NCI-H2081 (cell line): ENCODE measurements around the gene PBX3.

Experiments
- DNase-seq, 2 experiments: peaks; one replicate each; lab custom pipeline; 2025; lab: John Stamatoyannopoulos, UW

Gene PBX3

DNA sequence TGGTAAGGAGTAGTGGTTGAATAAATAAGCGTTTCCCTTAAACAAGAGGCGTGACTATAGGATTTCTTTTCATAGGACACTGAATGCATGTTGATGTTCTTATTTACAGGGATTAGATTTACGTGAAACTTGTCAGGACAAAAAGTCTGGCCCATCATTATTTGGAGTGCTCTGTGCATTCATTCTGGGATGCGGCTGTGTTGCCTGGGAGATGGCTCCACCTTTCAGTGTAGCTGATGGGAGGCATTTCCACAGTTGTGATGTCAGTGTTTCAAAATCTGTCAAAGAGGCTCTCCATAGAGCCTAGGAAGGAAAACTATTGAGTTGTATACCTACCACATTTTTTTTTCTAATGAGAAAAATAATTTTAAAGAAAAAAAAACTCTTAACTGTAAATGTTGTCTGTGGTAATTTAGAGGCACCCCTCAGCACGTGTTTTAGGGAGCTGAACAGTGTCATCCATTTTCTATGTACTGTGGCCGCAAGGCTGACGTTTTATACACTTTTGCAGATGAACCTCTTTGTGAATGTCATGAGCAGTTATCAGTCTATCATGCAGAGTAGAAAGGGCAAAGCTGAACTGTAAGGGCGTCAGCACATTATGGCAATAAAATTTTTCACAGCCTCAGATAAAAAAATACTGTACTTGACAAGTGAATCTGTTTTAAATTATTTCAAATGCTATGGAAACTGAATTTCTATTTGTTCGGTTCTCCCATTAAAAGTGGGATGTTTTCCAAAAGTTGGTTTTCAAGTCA lies 202.7 kb downstream of the PBX3 start:
- no peak for DNase-seq

DNA sequence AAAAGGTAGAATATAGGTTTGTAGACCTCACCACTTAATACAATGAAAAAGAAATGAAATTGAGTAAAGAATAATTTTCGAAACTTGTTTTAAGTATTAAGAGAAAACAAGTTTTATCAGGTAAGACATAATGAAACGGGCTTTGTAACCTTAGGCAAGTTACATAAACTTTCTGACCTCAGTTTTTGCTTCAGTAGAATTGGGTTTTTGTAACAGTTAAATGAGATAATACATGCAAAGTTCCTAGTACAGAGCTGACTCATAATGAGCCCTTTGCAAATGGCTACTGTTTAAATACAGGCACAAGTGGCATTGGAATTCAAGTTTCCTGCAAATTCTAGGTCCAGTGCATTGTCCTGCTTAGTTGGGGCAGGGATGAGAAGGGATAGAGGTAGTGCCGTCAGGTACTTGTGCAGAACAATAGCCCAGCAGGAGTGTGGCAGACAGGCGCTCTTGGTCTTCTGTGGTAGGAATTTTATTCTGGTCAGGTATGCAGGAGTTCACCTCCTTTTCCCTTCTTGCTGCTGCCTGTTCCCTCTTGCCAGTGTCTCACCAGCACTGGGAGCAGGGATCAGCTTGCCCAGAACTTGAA lies 203.8 kb downstream of the PBX3 start:
- DNase-seq = no peak

DNA sequence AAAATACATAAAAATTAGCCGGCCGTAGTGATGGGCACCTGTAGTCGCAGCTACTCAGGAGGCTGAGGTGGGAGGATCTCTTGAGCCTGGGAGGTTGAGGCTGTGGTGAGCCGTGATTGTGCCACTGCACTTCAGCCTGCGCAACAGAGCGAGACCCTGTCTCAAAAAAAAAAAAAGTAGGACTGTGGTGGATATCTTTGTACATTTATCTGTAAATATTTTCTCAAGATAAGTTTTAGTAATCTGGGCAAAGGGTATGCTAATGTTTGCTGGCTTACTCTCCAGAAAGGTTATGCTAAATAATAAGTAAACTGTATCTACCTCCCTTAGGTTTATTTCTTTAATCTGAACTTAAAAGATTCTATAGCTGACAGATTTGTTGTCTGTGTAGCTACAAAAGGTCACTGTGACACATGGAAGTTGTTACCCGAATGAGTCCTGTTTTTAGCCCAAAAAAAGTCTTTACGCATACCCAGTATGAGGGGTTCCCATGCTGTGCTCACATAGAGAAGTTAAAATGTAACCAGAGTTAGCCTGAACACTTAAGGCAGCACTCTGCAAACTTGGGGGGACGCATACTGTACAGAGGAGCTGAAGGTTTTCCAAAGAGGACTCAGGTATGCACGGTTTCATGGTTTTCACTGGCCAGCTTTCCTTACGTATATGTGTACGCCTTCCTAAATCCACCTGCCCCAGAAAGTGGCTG lies 206.3 kb downstream of the PBX3 start:
- DNase-seq = no peak

DNA sequence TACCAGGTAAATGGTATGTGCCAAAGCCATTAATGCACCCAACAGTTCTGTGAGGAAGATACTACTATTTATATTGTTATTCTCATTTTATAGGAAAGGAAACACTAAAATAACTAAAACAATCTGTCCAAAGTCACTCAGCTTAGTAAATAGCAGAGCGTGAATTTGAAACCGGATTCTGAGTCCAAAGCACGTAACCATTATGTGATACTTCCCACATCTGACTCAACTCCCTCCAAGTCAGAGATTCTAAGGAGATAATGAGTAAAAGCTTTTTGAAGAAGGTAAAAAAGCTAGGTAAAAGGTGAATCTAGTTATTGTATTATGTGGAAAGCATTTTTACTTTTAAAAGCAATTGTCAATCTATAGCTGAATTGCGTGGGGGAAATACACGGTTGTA lies 208.9 kb downstream of the PBX3 start:
- no peak for DNase-seq

DNA sequence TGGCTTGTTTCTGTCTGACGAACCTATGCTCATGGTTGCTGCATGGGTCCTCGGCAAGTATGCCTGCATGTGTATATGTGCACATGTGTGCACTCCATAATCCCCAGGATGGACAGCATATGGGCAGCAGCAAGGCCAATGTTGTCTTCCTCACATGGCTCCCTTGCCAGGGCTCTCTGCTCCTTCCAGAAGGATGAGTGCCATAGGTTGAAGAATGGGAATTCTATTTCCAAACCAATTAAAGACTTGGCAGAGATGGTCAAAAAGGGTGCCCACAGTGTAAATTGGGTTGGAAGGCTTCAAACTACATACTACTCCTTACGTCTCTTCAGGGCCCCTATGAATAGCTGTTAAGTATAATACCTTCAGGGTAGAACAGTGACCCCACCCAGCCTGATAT lies 212.1 kb downstream of the PBX3 start:
- DNase-seq = no peak

DNA sequence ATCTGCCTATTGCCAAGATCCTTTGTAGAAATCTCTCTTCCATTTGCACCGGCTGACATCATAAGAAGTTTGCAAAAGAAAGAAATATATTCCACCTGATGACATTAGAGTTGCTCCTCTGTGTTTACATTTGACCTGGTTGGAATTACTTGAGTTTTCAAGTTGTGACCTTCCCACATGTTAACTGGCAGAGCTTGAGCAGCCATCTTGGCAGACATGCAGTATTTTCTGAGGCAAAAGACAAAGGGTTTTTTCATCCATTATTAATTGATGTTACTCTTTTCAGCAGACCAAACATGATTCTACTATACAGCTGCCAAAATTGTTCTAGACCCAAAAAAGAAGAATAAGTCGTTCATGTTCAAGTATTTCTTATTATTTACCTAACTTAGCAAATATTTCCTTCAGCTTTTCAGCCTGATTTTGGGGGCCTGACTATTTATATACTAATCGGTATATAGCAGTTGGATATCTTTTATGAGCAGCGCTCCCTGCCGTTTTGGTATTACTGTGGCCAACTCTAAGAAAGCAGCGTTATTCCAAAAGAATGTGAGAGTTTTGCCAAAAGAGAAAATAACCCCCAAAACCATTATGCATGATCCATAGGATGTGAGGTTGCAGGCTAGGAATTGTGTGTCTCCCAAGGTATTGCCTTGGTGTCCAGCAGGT lies 212.9 kb downstream of the PBX3 start:
- DNase-seq = no peak

DNA sequence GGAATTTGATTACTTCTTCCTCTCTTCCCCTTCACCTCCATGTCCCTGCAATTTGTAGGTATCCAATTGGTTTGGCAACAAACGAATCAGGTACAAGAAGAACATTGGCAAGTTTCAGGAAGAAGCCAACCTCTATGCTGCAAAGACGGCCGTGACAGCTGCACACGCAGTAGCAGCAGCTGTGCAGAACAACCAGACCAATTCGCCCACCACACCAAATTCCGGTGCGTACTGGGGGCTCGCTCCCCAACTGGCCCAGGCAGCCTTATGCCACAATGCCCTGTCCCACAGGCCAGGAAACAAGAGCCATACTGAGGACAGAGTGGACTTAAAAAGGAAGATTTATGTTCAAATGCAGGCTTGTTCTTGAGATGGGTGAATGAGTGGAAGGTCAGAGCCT lies 213.5 kb downstream of the PBX3 start:
- no peak for DNase-seq

DNA sequence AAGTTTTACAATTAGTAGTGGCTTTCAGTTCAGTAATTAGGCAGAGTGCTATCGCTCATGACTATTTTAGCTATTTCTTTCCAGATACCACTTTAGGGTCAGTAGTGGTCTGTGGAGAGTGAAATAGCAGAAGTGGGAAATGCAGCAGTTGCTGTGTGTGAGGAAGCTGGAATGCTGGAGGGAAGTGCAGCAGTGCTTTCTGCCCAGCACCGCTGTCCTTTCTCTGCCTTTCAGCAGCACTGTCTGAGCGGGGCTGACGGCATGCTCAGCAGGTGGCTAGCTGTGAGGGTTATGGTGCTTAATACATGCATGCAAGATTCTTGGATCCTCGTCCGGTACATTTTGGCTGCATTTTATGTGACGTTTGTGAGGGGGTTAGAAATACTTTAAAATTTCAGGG lies 213.9 kb downstream of the PBX3 start:
- DNase-seq = no peak

DNA sequence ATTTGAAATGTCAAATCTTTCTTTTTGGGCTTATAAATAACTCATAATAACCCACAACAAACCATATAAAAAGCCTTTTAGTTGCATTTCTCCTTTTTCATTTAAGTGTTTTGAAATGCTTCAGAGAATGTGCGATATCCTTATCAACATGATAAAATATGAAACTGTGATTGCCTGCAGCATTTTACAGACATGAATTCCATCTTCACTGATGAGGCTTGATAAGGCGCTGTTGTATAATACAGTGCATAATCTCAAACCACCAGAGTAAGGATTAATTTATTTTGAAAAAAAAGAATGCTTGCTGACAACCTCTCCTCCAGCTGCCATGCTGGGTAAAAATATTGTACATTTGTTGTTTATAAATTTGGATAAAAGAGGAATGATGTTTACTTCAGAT lies 216.8 kb downstream of the PBX3 start:
- no peak for DNase-seq

DNA sequence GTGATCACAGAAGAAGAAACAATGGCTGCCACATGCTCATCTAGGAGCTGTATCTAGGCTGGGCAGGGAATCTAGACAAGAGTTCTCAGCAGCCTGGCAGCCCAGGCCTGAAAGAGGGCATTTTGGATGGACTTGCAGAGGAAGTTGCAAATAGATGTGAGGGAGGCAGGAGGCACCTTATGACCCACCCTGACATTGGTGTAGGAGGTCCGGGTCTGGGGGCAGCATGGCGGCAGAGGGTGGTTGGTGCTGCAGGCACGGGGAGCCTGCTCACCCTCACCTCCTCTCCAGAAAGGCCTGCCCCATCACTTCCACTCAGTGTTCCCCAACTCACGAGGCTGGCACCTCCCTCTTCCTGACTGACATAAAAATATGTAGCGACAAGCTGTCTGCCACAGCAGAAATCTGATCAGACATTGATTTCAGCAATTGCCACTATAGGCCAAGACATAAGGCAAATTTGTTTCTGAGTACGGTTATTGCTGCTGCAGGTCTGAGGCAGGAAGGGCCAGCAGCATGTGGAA lies 217.6 kb downstream of the PBX3 start:
- no peak for DNase-seq

DNA sequence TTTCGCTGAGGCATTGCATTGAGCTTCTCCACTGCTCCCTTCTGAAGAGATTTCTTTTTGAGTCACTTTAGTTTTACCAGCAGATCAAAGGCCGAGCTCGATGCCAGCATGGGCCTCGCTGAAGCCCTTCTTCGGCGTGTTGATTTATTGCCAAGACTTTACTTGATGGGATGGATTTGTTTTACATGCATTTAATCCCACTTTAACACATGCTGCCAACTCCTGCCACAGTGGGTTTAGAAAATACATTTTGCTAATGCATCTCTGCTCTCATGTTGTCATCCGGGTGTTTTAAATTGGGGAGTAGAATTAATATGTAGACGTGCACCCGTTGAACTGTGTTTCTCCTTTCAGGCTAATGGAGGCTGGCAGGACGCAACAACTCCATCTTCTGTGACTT lies 218.3 kb downstream of the PBX3 start:
- DNase-seq = no peak

DNA sequence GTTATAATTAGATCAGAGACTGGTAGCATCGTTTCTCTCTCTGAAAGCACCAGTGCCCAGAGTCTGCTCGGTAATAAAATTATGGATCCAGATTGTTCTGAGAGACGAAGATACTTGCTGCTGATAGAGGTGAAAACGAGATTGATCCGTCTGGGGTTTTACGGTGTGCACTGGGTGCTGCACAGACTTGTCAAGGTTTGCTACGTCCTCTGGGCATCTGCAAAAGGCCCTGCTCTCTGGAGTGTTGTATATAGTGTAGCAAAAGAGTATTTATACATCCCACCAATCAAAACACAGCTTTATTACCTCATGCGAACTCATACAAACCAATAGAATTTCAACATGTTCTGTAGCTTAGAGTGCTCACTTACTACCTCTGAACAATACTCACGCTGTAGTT lies 219.3 kb downstream of the PBX3 start:
- DNase-seq = no peak

DNA sequence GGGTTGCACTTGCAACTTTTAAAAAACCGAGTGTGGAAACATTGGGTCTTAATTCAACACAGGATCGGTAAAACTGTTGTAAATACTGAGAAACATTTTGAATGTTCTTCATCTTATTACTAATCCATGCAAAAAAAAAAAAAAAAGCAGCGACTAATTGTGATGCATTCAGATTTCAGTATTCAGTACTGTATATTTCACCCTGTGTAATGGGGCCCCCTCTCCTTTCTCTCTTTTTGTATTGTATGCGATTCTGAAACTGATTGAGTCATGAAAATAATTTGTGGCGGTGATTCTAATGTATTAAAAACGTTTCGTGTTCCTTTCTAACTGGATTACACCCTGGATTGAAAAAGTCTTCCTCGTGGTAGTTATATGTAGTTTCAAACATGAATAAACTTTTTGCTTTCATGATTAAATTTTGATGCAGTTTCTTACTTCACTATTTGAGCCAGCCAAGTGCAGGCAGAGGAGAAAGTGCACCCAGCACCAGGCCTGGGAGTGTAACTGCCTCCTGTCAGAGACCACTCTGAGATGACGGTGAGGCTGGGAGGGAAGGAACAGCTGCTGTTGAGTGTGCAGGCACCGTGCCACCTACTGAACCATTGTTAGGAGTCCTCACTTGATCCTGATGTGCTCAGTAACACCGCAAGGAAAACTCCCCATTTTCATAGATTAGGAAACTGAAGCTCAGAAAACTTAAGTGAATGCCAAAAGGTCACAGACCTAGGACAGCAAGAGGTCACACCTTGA lies 220.0 kb downstream of the PBX3 start:
- DNase-seq = no peak

DNA sequence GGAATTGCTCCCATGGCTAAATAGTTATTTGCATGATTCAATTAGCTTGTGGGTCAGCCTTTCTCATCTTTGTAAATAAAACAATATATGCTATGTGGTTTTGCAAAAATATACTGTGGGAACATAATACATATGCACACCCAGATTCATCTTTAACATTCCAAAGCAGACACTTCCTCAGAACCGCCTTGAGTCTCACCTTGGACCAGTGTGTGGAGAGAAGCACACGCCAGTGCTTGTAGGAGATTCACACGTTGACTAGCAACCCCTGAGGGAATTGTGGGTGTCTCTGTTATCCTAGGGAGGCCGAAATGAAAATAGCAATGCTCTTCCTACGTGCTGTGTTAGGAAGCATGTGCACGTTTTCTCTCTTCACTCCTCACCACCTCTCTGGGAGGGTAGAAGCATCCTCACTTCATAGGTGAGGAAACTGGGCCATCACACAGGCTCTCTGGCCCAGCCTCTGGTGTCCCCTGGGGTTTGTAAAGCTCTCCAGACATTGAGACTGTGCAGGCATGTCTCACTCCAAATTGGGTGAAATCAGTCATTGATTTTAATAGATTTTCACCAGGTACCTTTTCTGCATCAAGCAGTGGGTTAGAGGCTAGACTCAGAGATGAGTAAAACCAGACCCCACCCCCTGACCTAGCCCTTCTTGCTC lies 221.7 kb downstream of the PBX3 start:
- DNase-seq = no peak

DNA sequence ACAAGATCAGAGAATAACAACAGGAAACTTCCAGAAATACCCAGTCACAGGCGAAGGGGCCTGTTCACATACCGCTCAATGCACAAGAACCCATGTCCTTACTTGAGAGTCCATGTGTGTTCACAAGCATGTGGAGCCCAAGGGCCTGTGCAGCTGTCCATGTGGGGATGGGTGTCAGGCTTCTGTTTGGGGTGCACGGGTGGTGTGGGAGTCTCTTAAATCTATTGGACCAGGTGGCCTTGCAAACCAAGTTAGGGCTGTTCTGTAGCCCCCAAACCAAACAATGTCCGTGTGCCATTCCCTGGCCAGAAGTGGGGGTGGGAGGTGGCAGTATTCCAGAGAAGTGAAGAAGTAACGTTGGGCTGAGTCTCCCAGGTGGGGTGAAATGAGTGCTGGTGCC lies 222.3 kb downstream of the PBX3 start:
- no peak for DNase-seq

DNA sequence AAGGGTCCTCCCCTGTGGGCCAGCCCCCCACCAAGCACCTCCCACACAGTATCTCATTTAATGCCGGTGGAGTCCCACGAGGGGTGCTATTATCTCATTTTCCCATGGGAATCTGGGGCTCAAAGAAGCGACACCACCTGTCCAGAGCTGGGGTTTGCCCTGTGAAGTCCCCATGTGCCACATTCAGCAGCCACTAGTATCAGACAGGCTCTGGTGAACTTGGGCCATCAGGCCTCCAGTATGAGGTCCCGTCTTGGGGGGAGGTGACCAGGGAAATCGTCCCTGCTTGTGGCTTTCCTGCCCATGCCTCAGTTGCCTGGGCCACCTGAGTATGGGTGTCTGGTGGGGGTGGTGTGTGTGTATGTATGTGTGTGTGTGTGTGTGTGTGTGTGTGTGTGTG lies 222.7 kb downstream of the PBX3 start:
- no peak for DNase-seq

DNA sequence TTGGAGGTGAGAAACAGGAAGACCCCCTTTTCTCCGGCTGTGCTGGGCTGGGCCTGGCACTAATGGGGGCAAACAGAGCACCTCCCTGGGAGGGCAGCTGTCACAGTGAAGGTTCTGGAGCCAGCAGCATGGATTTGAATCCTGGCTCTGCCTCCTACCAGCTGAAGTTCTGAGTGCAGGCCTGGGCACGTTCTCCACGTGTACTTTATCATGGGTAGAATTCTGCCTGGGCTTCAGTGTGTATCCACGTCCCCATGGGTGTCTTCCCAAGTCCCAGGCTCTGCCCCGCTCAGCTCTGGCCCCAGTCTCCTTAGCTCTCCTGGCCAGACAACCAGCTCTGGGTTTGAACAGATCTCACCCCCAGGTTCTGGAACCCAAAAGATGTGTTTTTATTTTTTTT lies 223.2 kb downstream of the PBX3 start:
- no peak for DNase-seq

DNA sequence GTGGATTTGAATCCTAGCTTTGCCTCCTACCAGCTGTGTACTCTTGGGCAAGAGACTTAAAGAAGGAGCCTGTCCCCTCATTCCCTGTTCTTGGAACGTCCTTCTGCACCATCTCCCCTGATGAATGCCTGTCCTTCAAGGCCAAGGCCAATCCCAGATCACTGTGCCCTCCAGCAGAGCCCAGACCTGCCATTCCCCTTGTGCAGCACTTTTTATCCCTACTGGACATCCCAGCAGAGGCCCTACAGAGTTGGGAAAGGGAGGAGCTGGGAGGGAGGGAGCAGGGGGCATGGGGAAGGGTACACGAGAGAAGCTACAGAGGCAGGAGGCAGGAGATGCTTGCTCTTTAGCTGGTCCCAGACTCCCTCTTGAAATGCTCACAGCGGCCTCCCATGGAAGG lies 223.9 kb downstream of the PBX3 start:
- no peak for DNase-seq

DNA sequence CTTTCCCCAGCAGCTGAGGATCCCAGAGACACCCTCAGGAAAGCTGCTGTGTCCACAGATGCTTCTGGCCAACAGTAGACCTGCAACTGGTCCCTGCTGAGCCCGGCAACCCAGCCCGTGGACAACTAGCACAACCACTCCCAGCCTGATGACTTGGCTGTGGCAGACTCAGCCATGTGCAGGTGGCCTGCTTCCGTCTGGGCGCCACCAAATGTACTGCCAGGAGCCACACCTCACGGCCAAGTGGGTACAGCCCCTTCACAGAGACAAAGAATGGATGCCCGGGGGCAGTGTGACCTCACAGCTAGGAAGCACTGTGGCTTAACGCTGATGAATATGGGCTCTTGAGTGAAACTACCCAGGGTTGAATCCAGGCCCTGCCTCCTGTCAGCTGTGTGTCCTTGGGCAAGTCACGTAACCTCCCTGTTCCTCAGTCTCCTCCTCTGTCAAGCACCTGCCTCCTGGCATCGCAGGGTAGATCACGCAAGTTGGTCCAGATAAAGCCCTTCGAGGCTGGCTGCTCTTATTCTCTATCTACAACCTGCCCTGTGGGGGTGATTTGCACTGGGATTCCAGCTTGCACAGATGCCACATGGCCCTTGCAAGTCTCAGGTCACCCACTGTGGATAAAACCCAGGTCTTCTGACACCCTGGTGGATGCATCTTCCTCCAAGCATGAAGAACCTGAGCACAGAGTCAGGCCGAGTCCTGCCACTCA lies 225.0 kb downstream of the PBX3 start:
- DNase-seq = peak in 1 of 2 experiments; percentile 7

DNA sequence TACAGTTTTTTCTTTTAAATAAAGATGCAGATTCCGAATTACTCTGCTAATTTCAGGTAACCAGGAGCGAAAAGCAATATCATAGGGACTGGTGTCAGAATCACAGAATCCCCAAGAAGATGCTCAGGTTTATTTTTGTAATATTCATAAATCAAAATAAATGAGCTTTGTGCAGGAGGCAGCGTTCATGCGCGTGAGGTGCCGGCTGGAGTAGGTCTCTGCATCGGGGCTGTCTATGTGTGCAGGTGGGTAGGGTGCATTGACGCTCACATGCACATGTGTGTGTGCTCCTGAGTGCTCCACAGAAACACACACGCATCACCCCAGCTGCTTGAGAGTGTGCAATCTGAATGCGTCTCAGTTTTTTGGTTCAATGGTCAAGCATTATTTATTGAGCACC lies 226.4 kb downstream of the PBX3 start:
- no peak for DNase-seq

DNA sequence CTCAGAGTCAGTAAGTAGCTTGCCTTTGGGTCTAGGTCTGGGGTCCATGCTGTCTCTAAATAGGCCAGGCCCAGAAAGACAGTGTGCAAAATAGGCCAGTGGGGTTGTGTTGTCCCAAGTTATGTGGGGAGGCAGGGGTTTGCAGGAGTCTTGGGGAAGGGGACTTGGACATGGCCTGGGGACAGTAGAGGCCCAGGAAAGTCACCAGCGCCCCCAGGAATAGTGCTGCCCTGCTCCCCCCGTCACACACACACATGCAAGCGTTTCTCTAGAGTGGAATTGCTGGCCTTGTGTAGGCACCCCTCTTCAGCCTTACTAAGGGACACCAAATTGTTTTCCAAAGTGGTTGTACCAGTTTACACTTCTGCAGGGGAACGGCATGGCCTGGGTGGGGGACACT lies 227.5 kb downstream of the PBX3 start:
- no peak for DNase-seq
